COLO829 (cell line): ENCODE measurements around the gene CRAT.
"Not testable (repeated sequence)": the region's sequence is repeated elsewhere in the genome, so short reads cannot be mapped to it uniquely, and the experiment has no call there.

ENCODE experiments used
- DNase-seq: peaks from one replicate; pipeline ENCODE4 v3.0.0; 2012; ENCODE audit warnings: low spot score

Gene CRAT

DNA sequence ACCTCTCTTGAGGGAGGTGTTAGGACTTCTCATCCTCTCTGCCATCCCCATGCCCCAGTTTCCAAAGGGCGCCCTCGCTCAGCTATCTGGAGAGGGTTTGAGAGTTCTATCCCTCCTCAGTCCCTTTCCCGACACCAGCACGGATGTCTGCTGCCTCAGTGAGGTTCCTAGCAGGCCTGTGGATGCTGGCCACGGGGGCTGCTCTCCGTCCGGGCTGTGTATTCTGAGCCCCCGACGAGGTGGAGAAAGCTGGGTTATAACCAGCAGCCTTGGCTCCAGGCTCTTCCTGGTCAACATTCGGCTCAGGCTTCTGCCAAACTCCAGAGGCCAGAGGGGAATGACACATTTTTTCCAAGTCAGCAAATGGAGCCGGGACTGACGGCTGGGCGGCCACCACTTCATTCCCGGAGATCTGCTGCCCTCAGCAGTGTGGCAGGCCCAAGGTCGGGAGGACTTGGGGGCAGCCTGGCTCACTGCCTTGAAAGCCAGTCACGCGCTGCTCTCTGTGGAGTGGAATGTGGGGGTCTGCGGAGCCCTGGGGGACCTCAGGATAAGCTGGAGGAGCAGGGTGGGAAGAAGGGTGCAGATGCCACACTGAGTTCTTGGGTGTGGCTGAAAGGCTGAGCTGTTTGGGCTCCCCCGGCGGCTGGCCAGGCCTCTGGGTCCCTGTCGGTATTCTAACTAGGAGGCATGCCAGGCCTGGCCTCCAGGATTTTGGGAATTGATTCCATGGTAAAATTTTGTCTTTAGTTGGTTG lies 28.1 kb upstream of the CRAT start:
- no peak for DNase-seq

DNA sequence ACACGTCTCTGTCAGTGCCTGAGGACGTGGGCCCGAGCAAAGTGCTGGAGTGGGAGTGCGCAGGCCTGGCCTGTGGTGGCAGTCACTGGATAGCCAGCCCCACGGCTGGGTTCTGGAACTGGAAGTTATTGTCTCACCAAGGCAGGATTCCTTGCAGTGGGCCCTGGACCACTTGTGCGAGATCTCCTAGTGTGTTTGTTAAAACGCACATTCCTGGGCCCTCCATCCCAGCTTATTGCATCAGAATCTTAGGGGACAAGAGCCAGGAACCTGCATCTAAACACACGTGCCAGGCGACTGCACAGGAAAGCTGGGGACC lies 27.5 kb upstream of the CRAT start:
- no peak for DNase-seq

DNA sequence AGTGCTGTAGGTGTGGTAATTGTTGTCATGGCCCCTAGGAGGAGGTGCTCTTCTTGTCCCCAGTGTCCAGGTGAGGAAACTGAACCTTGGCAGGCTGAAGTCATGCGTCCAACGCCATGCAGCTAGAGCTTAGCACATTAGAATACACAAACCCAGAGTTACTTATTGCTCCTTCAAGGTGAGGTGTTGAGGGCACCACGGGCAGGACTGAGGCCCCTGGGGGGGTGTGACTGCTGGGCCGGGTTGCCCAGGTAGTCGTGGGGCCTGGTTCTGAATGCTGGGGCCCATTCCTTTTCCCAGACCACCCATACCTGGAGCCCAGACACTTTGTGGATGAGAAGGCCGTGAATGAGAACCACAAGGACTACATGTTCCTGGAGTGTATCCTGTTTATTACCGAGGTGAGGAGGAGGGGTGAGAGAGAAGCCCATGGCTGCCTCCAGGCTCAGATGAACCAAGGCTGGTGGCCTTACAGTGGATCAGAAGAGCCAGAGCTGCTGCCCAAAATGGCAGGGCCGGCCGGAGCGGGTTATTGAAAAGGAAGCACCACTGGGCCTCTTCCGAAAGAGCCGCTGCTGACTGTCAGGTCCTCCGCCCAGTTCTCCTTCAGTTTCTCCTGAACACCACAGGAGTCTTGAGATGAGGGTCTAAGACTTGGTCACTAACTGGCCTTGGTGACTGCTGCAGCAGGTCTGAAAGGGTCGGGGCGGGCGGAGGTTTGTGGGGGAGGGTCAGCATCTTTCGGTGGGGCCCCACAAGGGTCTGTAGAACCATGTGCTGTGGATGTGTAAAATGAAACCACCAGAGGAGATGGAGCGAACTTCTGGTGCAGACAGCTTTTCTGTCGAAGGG lies 26.9 kb upstream of the CRAT start:
- DNase-seq, result no peak

- DNase-seq, result no peak
Observed at GRCh38 chr9:129136446-129137035, 25.9 kb upstream of the CRAT start.

DNA sequence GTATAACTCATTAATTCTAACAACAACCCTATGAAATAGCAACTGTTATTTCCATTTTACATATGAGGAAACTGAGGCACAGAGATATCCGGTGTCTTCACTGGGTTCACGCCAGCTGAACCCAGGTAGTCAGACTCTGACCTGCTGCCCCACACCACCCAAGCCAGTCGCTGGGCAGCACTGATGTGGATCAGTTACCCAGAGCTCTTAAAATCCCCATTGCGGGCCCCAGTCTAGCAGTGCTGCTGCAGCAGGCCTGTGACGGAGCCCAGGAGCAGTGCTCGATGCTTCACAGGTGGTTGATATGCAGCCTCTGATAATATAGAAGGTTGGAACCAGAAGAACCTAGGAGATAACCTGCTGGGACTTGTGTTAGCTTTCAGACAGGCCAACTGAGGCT lies 24.9 kb upstream of the CRAT start:
- no peak for DNase-seq

DNA sequence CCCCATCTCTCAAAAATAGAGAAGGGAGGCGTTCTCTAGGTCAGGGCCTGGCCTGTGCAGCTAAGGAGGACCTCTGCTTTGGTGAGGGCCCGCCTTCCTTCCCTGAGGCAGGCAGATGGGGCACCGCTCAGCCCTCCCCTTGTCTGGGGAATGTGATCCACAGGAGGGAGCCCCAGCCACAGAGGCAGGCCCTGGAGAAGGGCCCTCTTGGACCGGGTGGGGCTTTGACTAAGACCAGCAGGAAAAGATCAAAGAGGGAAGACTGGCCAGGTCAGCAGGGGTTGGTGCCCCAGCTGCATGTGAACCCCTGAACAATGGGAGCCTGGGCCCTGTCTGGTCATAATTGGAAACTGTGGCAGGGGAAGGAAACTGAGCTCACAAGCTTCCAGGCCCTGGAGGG lies 22.5 kb upstream of the CRAT start:
- no peak for DNase-seq

DNA sequence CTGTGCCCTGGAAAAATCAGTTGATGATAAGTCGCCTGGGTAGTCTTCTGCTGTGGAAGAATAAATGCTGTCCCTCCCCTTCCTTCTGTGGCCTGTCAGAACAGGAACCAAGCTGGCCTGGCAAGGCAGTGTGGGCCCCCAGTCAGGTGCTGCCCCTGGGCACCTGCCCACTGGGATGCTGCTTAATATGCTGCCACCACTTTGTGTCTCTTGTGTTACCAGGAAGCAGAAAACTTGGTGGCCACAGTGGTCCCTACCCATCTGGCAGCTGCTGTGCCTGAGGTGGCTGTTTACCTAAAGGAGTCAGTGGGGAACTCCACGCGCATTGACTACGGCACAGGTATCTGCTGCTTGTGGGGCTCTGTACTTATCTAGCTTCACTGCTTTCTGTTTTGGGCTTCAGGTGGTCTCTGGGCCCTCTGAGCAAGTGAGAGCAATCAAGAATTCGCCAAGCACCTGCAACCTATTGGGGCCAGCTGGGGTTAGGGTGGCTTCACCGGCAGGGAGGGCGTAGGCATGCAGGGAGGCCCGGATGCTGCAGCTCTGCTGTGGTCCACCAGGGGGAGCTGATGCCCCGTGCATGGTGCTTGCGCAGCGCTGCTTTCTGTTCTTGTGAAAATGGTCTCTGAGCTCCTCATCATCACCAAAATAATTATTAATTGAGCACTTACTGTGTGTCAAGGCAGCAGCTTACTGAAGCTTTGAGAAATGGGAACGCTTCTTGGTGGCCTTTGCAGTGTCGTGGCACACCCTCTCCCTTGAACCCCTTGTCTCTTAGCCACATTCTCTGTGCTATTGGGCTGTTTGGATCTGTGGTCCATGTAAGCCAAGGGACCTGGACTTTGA lies 20.9 kb upstream of the CRAT start:
- DNase-seq, result peak; percentile 84

- DNase-seq, result no peak
Observed at GRCh38 chr9:129130791-129131190, 20.2 kb upstream of the CRAT start.

- not testable (repeated sequence) for DNase-seq
Observed at GRCh38 chr9:129130271-129130670, 19.7 kb upstream of the CRAT start.

DNA sequence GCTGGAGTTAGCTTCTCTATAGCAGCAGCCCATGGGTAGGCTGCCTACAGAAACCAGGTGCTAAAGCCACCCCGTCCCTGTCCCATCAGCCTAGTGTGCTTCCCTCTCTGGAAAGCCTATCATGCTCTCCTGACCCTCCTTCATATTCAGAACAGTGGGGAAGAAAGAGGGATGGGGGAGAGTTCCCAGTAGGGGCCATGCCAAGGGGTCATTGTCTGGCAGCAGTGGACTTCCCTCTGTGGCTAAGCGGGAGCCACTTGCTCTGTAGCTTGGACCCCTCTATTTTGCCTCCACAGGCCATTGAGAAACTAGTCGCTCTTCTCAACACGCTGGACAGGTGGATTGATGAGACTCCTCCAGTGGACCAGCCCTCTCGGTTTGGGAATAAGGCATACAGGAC lies 18.1 kb upstream of the CRAT start:
- no peak for DNase-seq

DNA sequence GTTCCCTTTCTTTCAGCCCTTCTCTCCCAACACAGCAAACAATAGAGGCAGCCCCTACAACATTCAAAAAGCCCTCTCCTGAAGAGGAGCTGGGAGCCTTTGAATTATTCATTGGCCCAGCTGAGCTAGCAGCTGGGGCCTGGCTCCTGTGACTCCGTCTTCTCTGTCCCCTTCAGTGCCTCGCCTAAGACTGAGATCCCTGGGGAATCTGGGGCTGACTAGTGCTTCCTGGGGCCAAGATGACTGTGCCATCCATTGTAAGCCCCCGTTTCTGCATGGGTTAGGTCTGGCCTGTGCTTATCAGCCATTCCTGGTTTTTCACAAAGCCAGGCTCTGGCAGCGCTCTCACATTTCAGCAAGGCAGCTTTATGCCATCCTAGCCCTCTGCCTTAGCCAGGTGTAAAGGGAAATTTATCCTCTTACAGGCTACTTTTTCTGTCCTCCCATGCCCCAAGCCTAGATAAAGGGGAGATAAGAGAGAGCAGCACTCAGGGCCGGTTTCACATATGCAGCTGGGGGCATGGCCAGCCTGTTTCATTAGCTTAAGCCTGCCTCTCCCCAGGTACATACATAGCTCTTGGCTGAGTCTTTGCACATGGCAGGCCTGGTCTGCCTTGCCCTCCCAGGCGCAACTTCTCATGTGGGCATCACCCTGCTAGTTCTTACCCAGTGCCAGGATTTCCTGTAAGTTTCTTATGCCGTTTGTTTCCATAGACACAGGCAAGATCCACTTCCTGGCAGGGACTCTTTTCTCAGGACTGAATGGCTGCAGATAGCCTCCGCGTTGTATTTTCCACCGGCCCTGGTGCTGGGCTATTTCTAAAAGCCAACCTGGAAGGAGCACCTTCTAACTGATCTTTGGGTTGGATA lies 16.4 kb upstream of the CRAT start:
- no peak for DNase-seq

DNA sequence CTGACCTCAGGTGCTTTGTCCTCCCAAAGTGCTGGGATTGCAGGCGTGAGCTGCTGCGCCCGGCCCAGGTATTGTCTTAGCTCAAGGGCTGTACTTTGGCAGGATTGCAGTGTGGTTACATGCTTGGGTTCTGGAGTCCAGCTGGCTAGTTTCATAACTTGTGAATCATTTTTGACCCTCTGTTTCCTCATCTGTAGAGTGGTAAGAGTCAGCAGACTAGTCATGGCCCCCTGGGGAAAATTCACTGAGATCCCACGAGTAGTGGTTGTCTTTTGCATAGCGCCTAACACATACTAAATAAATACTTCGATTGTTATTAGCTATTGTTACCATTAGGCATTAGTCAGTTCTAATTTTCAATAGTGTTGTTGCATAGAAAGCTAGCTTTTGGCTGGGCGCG lies 14.9 kb upstream of the CRAT start:
- no peak for DNase-seq

DNA sequence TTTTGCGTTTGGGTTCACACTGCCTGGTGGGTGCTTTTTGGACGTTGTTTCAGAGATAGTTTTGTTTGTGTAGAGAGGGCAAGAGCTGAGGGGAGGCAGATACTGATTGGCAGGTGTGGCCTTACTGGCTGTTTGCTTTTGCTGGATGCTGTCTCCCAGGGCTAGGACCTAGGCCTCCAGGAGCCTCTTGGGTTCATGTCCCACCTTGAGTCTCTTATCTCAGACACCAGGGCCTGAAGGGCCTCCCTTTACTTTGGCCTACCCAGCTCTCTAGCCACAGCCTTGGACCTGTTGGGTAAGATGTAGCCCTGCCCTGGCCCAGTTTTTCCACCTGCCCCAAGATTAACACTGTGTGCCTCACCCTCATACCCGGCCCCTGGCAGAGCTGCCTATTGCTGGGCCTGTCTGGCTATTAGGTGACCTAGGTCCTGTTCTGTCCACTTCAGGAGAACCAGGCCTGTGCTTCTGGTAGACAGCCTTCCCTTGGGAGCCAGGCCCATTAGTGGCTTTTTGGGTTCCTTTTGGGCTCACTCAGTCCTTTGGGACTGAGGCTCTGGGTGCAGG lies 14.0 kb upstream of the CRAT start:
- no peak for DNase-seq

GRCh38 chr9:129122976-129123375 lies 12.4 kb upstream of the CRAT start:
- DNase-seq, result not testable (repeated sequence)

DNA sequence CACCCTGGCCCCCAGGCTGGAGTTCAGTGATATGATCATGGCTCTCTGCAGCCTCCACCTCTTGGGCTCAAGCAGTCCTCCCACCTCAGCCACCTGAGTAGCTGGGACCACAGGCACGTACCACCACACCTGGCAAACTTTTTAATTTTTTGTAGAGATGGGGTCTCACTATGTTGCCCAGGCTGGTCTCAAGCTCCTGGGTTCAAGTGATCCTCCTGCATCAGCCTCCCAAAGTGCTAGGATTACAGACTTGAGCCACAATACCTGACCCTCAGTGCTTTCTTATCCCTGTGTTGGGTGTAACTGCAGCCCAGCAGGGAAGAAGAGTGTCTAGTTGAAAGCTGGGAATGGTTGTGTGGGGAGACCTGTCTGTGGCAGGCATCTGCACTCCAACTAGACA lies 11.5 kb upstream of the CRAT start:
- DNase-seq, result no peak

DNA sequence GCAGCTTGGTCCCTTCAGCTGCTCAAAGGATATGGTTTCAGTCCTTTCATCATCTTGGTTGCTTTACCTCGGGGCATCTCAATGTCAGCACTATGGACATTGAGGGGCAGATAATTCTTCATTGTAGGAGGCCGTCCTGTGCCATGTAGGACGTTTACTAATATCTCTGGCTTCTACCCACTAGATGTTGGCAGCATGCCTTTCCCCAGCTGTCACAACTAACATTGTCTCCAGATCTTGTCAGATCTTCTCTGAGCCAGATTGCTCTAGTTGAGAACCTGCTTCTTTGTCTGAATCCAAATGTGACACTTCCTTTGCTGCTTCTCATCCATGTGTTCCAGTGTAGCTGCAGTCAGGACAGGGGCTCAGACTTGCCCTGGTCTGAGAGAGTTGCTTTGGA lies 10.9 kb upstream of the CRAT start:
- DNase-seq, result no peak

DNA sequence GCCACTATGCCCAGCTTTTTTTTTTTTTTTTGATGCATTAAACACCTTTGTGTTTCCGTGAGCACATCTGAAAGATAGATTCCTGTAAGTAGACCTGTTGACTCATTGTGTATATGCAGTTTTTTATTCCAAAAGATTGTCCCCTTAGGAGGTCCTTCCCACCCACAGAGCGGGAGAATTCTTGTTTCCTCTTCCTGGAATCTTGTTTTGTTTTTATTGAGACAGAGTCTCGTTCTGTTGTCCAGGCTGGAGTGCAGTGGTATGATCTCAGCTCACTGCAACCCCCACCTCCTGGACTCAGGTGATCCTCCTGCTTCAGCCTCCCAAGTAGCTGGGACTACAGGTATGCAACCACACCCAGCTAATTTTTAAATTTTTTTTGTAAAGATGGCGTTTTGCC lies 8.2 kb upstream of the CRAT start:
- DNase-seq, result no peak

- DNase-seq, result no peak
Observed at GRCh38 chr9:129113645-129114304, 3.2 kb upstream of the CRAT start.

GRCh38 chr9:129112526-129112925 lies 1.9 kb upstream of the CRAT start:
- DNase-seq, result not testable (repeated sequence)

DNA sequence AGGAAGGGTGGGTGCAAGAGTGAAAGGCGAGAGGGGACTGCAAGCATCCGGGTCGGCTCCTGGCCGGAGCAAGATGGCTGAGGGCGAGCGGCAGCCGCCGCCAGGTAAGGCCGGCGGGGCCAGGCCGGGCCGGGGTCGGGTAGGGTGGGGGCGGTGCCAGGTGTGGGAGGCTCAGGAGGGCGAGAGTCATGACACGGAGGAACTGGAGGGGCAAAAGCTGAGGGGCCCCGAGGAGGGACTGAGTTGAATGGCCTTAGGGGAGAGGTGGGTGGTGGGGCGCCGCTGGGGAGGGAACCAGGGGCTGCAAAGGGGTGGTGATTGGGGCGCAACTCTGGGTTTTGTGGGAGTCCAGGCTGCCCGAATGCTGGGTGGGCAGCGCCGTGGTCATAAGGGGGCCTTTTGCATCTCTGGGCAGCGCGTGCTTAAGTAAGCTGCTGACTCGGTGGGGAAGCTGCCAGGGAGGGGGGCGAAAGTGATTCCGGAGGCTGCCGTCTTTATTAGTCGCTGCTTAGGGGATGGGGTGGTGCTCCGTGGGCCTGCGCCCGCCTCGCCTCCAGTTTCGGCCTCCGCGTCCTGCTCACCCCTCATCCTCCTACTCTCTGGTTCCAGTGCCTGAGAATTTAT lies 1.0 kb upstream of the CRAT start:
- DNase-seq, result no peak
